GM23338 (cell line): Measurements from ENCODE around the gene SLC16A12. TPM values are rescaled to one million over a fixed set of nuclear protein-coding genes. Genes with fewer than 3 reads are reported as not detected.

Experiments used
- ATAC-seq: fragments of 200-7000 bp; cut with Tn5 transposase; 3 replicates; pipeline ENCODE4 v1.9.1; 2020
- DNase-seq: peaks from one replicate; pipeline ENCODE4 v3.0.0-alpha.2; 2015; ENCODE audit warnings: low spot score
- H2AFZ ChIP-seq: fragments of 200-600 bp; sonication (generic); 2 replicates; pipeline ENCODE4 v1.8.0; 2016; ENCODE audit warnings: antibody characterized with exemption, mild to moderate bottlenecking, moderate library complexity
- H3F3A ChIP-seq: fragments of 200-600 bp; sonication (generic); replicated peaks from 2 replicates; pipeline ENCODE4 v1.8.0; 2017; ENCODE audit warnings: antibody characterized with exemption, mixed run types, low read depth
- H3K27ac ChIP-seq: fragments of 200-600 bp; sonication (generic); 2 replicates; pipeline ENCODE4 v1.6.1; 2016; ENCODE audit warnings: low read depth
- H3K27me3 ChIP-seq: fragments of 200-600 bp; sonication (generic); 2 replicates; pipeline ENCODE4 v1.8.0; 2016; ENCODE audit warnings: mild to moderate bottlenecking, mixed run types, moderate library complexity; ENCODE audit not compliant: insufficient read depth
- H3K36me3 ChIP-seq: fragments of 200-600 bp; sonication (generic); 2 replicates; pipeline ENCODE4 v1.8.0; 2016; ENCODE audit warnings: mild to moderate bottlenecking; ENCODE audit not compliant: insufficient read depth
- H3K4me1 ChIP-seq: fragments of 200-600 bp; sonication (generic); 2 replicates; pipeline ENCODE4 v1.8.0; 2016; ENCODE audit warnings: mild to moderate bottlenecking, moderate library complexity; ENCODE audit not compliant: insufficient read depth
- H3K4me2 ChIP-seq: fragments of 200-600 bp; sonication (generic); 2 replicates; pipeline ENCODE4 v1.7.1; 2017; ENCODE audit warnings: mixed run types
- H3K4me3 ChIP-seq: fragments of 200-600 bp; sonication (generic); 2 replicates; pipeline ENCODE4 v1.6.1; 2016; ENCODE audit warnings: mixed run types
- H3K79me2 ChIP-seq: fragments of 200-600 bp; sonication (generic); replicated peaks from 2 replicates; pipeline ENCODE4 v1.8.0; 2017; ENCODE audit warnings: mild to moderate bottlenecking; ENCODE audit not compliant: insufficient read depth
- H3K9me2 ChIP-seq: fragments of 200-600 bp; sonication (generic); 2 replicates; pipeline ENCODE4 v1.8.0; 2017; ENCODE audit not compliant: insufficient read depth
- H4K20me1 ChIP-seq: fragments of 200-600 bp; sonication (generic); replicated peaks from 2 replicates; pipeline ENCODE4 v1.8.0; 2017; ENCODE audit warnings: mild to moderate bottlenecking; ENCODE audit not compliant: insufficient read depth
- H3K27ac Mint-ChIP-seq: 2 replicates; pipeline ENCODE4 v1.8.0; 2020; ENCODE audit warnings: inconsistent platforms, mild to moderate bottlenecking, moderate library complexity, mixed read lengths
- H3K27me3 Mint-ChIP-seq: 3 replicates; pipeline ENCODE4 v1.8.0; 2022; ENCODE audit warnings: low read depth, mild to moderate bottlenecking, moderate library complexity, mixed read lengths, inconsistent platforms; ENCODE audit not compliant: insufficient read depth, poor library complexity
- H3K36me3 Mint-ChIP-seq: 3 replicates; pipeline ENCODE4 v1.8.0; 2021; ENCODE audit warnings: low read depth, mild to moderate bottlenecking, inconsistent platforms, moderate library complexity, mixed read lengths
- H3K4me1 Mint-ChIP-seq: 3 replicates; pipeline ENCODE4 v1.8.0; 2020; ENCODE audit warnings: mild to moderate bottlenecking, inconsistent platforms, mixed read lengths
- H3K4me3 Mint-ChIP-seq: 3 replicates; pipeline ENCODE4 v1.8.0; 2021; ENCODE audit warnings: moderate library complexity, mild to moderate bottlenecking, inconsistent platforms, mixed read lengths
- H3K9me3 Mint-ChIP-seq: 3 replicates; pipeline ENCODE4 v1.8.0; 2020; ENCODE audit warnings: moderate library complexity, mild to moderate bottlenecking, inconsistent platforms, mixed read lengths
- CREB1 ChIP-seq: fragments of 250-450 bp; sonication (Bioruptor Pico); IDR thresholded peaks from 2 replicates; pipeline ENCODE4 v1.5.0; 2020; ENCODE audit warnings: low read depth, mild to moderate bottlenecking, moderate library complexity
- CTCF ChIP-seq, 2 experiments: fragments of 200-600 bp in 1 of 2; sonication (generic) in 1 of 2; conservative IDR thresholded peaks; 2 replicates each; pipeline versions ENCODE4 v1.5.1 to v1.6.1; 2016 to 2017; ENCODE audit warnings: antibody characterized with exemption in 2 of 2, low read depth in 2 of 2, mild to moderate bottlenecking in 2 of 2, moderate library complexity in 1 of 2
- ETS1 ChIP-seq: IDR thresholded peaks from 2 replicates; pipeline ENCODE4 v1.6.1; 2016; ENCODE audit warnings: antibody characterized with exemption
- EZH2 ChIP-seq: fragments of 200-600 bp; sonication (generic); IDR thresholded peaks from one replicate; pipeline ENCODE4 v1.8.0; 2017; ENCODE audit warnings: antibody characterized with exemption, mild to moderate bottlenecking, low read depth; ENCODE audit not compliant: unreplicated experiment
- EZH2phosphoT487 ChIP-seq: fragments of 200-600 bp; sonication (generic); IDR thresholded peaks from one replicate; pipeline ENCODE4 v1.8.1; 2018; ENCODE audit warnings: antibody characterized with exemption; ENCODE audit not compliant: unreplicated experiment
- JUNB ChIP-seq: IDR thresholded peaks from one replicate; pipeline ENCODE4 v1.6.1; 2016; ENCODE audit warnings: antibody characterized with exemption; ENCODE audit not compliant: unreplicated experiment
- NANOG ChIP-seq: IDR thresholded peaks from 2 replicates; pipeline ENCODE4 v1.6.1; 2016; ENCODE audit warnings: antibody characterized with exemption, borderline replicate concordance
- POLR2AphosphoS5 ChIP-seq: IDR thresholded peaks from 2 replicates; pipeline ENCODE4 v1.6.1; 2016; ENCODE audit warnings: antibody characterized with exemption, low read depth
- REST ChIP-seq: IDR thresholded peaks from one replicate; pipeline ENCODE4 v1.6.1; 2018; ENCODE audit warnings: antibody characterized with exemption; ENCODE audit not compliant: unreplicated experiment
- STAT1 ChIP-seq: IDR thresholded peaks from one replicate; pipeline ENCODE4 v1.6.1; 2016; ENCODE audit warnings: antibody characterized with exemption; ENCODE audit not compliant: unreplicated experiment
- ZNF114 ChIP-seq: fragments of 250-450 bp; sonication (Bioruptor Pico); IDR thresholded peaks from 2 replicates; pipeline ENCODE4 v1.5.0; 2020; ENCODE audit warnings: mild to moderate bottlenecking, moderate library complexity
- ZNF331 ChIP-seq: fragments of 250-450 bp; sonication (Bioruptor Pico); IDR thresholded peaks from 2 replicates; pipeline ENCODE4 v1.5.0; 2020; ENCODE audit warnings: low read depth, mild to moderate bottlenecking, moderate library complexity
- polyA plus RNA-seq: library from polyadenylated mRNA; unstranded; fragments of >200 nt; fragmentation: Nextera tagmentation; extraction: Ambion mirVana; gene quantifications from 2 replicates; pipeline ENCODE4 v1.2.1, GENCODE V29; 2016
- total RNA-seq: library from RNA; depleted of rRNA; stranded (reverse); fragments of >200 nt; shearing (Covaris generic); gene quantifications from 2 replicates; pipeline ENCODE4 v1.2.3, GENCODE V29; 2014
- TF ChIP-seq, protein P1 (sequence below): fragments of 250-450 bp; sonication (Bioruptor Pico); IDR thresholded peaks from 2 replicates; pipeline ENCODE4 v1.5.0; 2020; ENCODE audit warnings: mild to moderate bottlenecking, moderate library complexity

Gene SLC16A12
- total and polyA plus RNA-seq, 2 experiments from 2014 or later: 0.84 to 2.0 TPM

GRCh38 chr10:89518876-89519842 lies 16.2 kb downstream of the SLC16A12 start:
- Histone ChIP-seq H3K4me2 (no peak overlapping the region), H3K27me3 (no peaks in the 10 kb centered on the region), H2AFZ (no peak overlapping the region), H3K27ac (no peak overlapping the region), H3F3A (no peaks in the 10 kb centered on the region), H3K4me1 (peaks cover 19% of the 10 kb centered on the region), H3K4me3 (no peak overlapping the region), H3K36me3 (no peaks in the 10 kb centered on the region), H3K79me2 (no peaks in the 10 kb centered on the region), H4K20me1 (no peaks in the 10 kb centered on the region), H3K9me2 (no peaks in the 10 kb centered on the region)
- ATAC-seq: no peak
- Mint-ChIP-seq H3K4me1 (peaks cover 19% of the 10 kb centered on the region), H3K36me3 (no peaks in the 10 kb centered on the region), H3K27me3 (peaks cover 2% of the 10 kb centered on the region), H3K27ac (no peak overlapping the region), H3K4me3 (no peak overlapping the region), H3K9me3 (no peaks in the 10 kb centered on the region)
- no peak for DNase-seq
- TF ChIP-seq CREB1 (CRISPR knock-in tag) (no peak), EZH2 (no peak), CTCF (conservative IDR thresholded peaks at IDR 0.05; ENCODE audit: low read depth in 2 of 2) (no peak), NANOG (no peak), EZH2phosphoT487 (no peak), ZNF114 (CRISPR knock-in tag) (no peak), REST (no peak), ZNF331 (CRISPR knock-in tag) (no peak), JUNB (no peak), ETS1 (no peak), STAT1 (no peak), POLR2AphosphoS5 (no peak)
- TF ChIP-seq, protein P1, sequence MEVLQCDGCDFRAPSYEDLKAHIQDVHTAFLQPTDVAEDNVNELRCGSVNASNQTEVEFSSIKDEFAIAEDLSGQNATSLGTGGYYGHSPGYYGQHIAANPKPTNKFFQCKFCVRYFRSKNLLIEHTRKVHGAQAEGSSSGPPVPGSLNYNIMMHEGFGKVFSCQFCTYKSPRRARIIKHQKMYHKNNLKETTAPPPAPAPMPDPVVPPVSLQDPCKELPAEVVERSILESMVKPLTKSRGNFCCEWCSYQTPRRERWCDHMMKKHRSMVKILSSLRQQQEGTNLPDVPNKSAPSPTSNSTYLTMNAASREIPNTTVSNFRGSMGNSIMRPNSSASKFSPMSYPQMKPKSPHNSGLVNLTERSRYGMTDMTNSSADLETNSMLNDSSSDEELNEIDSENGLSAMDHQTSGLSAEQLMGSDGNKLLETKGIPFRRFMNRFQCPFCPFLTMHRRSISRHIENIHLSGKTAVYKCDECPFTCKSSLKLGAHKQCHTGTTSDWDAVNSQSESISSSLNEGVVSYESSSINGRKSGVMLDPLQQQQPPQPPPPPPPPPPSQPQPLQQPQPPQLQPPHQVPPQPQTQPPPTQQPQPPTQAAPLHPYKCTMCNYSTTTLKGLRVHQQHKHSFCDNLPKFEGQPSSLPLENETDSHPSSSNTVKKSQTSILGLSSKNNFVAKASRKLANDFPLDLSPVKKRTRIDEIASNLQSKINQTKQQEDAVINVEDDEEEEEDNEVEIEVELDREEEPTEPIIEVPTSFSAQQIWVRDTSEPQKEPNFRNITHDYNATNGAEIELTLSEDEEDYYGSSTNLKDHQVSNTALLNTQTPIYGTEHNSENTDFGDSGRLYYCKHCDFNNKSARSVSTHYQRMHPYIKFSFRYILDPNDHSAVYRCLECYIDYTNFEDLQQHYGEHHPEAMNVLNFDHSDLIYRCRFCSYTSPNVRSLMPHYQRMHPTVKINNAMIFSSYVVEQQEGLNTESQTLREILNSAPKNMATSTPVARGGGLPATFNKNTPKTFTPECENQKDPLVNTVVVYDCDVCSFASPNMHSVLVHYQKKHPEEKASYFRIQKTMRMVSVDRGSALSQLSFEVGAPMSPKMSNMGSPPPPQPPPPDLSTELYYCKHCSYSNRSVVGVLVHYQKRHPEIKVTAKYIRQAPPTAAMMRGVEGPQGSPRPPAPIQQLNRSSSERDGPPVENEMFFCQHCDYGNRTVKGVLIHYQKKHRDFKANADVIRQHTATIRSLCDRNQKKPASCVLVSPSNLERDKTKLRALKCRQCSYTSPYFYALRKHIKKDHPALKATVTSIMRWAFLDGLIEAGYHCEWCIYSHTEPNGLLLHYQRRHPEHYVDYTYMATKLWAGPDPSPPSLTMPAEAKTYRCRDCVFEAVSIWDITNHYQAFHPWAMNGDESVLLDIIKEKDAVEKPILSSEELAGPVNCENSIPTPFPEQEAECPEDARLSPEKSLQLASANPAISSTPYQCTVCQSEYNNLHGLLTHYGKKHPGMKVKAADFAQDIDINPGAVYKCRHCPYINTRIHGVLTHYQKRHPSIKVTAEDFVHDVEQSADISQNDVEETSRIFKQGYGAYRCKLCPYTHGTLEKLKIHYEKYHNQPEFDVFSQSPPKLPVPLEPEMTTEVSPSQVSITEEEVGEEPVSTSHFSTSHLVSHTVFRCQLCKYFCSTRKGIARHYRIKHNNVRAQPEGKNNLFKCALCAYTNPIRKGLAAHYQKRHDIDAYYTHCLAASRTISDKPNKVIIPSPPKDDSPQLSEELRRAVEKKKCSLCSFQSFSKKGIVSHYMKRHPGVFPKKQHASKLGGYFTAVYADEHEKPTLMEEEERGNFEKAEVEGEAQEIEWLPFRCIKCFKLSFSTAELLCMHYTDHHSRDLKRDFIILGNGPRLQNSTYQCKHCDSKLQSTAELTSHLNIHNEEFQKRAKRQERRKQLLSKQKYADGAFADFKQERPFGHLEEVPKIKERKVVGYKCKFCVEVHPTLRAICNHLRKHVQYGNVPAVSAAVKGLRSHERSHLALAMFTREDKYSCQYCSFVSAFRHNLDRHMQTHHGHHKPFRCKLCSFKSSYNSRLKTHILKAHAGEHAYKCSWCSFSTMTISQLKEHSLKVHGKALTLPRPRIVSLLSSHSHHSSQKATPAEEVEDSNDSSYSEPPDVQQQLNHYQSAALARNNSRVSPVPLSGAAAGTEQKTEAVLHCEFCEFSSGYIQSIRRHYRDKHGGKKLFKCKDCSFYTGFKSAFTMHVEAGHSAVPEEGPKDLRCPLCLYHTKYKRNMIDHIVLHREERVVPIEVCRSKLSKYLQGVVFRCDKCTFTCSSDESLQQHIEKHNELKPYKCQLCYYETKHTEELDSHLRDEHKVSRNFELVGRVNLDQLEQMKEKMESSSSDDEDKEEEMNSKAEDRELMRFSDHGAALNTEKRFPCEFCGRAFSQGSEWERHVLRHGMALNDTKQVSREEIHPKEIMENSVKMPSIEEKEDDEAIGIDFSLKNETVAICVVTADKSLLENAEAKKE (CRISPR knock-in tag): no peak
